NCI-H1436 treated with DMSO at 0.1 percent for 48 hours (cell line): ENCODE data around the gene MTURN.
"Not testable (repeated sequence)": the region's sequence is repeated elsewhere in the genome, so short reads cannot be mapped to it uniquely, and the experiment has no call there.

Experiments used
- DNase-seq: peaks from one replicate; lab custom pipeline; 2025; lab: John Stamatoyannopoulos, UW

MTURN gene

DNA sequence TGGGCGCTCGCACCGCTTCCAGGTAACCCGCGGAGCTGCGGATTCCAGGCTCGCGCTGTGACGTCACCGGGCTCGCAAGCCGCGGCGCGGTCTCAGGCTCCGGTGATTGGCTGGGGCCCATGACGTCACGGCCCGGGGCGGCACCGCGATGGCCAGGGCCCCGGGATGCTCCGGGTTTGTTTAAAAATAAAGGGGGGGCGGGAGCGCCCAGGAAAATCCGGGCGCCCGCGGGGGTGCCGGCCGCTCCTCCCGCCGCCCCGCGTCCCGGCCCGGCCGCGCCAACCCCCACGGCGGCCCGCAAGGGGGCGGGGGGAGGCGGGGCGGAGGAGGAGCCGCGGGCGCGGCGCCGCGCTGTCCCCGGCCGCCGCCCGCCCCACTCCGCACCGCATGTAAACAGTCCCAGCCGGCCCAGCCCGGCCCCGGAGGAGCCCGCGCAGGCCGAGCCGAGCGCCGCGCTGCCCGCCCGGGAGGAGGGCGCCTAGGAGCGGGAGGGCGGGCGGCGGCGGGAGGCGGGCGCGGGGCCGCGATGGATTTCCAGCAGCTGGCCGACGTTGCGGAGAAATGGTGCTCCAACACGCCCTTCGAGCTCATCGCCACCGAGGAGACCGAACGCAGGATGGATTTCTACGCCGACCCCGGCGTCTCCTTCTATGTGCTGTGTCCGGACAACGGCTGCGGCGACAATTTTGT, at the start of gene MTURN:
Gene MTURN (plus strand): TSS at position 376 of the 690 bp plus-strand sequence. CDS start 151 bp downstream, at position 527.
- DNase-seq, result peak; percentile 62

DNA sequence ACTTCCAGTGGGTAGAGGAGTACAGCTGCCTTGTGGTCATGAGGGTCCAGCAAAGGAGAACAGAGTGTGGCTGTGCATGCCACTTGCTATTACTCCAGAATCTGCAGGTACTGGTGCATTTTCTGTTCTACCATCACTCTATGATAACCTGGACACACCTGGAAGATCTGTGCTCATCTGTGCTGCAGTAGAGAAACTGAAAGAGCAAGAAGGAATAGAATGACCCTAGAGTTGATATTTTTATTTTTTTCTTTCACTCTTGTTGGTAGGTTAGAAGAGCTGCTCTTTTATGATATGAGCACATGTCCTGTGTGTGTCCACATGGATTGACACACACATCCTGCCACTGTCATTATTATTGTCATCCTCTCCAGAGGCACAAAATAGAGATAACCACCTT, 48.3 kb upstream of the MTURN start:
- DNase-seq, result no peak

DNA sequence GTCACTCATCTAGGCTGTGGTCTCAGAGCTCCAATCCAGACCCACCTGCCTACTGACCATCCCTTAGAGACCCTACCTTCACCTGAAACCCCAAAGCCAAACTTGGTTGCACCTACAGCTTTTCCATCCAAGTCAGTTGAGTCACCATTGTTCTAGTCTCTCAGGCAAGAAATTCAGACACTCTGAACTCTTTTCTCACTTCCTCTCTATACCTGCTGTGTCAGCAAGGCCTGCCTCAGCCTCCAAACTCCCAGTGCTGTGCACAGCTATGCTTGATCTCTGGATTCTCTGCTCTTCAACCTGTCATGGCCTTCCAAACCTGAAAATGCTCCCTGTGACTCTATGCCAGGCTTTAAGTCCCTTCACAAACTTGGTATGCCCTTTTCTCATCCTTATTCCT, 47.4 kb upstream of the MTURN start:
- DNase-seq, result no peak

DNA sequence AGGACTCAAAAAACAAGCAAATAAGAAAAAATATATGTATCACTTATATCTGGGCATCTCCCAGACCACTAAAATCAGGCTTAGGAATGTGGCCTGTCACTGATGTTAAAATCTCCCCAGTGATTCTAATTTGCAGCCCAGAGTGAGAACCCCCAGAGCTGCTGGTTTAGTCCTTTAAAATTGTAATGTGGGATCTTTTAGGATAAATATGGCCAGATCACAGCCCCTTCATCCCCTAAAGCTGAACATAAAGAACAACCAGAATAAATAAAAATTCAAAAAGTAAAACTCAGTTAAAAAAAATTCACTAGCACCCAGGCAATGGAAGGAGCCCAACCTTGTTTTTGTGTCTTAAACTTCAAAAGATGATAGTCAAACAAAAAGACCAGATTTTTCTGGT, 46.4 kb upstream of the MTURN start:
- no peak for DNase-seq

DNA sequence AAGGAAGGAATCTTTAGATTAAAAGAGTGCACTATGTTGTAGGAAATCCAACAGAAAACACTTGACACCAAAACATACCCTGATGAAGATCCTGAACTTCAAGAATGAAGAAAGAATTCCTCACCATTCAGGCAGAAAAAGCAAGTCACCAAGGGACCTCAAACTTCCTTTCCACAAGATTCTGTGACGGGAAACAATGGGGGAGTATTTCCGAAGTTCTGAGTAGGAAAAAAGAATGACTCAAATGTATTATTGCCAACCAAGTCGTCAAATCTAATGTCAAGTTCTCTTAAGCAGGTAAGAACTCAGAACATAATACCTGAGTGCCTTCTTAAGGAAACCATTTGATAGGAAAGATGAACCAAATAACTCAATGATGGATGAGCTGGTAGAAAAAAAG, 44.7 kb upstream of the MTURN start:
- DNase-seq, result no peak

DNA sequence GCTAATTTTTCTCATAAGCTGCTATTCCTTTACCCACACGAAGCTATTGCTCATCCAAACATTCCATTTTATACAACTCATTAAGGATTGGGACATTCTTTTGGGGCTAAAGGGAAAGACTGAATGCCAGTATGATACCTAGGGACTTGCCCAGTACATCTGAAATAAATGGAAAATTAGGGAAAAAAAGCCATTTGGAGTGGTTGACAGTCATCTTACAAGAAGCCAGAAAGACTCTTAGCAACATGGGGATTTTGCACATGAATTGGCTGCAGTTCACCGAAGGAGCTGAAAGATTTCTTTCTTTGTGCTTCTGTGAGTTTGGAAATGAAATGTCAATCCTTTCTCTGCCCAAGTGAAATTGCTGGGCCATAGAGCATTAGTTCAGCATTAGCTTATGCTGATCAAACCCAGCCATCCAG, 43.3 kb upstream of the MTURN start:
- DNase-seq, result no peak

DNA sequence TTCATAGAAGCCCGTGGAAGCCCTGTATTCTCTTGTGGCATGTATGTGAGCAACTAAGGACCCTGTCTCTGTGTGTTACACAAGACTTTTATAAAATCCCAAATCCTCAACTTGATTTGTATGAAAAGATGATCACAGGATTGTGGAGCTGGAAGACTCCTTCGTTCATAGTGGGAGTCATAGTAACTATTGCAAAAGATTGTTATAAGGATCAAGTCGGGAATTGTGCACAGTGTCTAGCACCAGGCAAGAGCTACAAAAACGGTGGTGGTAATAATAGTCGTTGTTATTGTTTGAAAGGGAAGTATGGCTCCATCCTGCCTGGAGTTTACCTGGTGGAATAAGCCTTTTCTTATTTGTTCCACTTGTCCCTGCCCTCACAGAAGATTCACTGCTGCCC, 42.8 kb upstream of the MTURN start:
- DNase-seq, result no peak

DNA sequence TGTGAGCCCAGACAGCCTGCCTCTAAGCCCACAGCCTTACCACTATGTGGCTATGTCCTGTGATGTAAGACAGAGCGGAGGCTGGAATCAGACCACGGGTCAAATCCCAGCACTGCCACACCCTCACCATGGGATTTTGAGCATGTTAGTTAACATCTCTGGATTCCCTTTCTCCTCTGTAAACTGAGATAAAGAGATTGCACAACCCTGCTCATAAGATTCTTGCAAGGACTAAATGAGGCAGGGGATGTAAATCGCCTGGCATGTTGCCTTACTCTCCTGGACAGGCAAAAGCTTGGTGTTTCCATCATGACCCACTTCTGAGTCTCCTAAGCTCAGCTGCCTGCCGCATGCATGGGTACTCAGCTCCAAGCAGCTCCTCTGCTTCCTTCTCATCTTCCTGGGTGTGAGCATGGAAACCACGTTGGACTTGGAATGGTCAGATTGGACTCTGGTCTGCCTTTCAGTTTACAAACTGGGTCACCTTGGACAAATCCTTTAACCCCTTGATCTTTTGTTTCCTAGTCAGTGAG, 41.3 kb upstream of the MTURN start:
- no peak for DNase-seq

DNA sequence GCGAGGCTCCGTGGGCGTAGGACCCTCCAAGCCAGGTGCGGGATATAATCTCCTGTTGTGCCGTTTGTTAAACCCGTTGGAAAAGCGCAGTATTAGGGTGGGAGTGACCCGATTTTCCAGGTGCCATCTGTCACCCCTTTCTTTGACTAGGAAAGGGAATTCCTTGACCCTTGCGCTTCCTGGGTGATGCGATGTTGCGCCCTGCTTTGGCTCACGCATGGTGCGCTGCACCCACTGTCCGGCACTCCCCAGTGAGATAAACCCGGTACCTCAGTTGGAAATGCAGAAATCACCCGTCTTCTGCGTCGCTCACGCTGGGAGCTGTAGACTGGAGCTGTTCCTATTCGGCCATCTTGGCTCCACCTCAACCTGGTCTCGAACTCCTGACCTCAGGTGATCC, 36.2 kb upstream of the MTURN start:
- not testable (repeated sequence) for DNase-seq

DNA sequence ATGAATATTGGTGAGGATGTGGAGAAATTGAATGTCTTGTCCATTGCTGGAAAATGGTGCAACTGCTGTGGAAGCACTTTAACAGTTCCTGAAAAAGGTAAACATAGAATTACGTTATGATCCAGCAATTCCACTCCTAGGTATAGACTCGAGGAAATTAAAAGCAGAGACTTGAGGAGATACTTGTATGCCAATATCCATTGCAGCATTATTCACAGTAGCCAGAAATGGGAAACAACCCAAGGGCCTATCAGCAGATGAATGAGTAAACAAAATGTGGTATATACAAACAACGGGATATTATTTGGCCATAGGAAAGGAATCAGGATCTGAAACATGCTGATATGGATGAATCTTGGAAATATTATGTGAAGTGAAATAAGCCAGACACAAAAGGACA, 32.5 kb upstream of the MTURN start:
- no peak for DNase-seq

DNA sequence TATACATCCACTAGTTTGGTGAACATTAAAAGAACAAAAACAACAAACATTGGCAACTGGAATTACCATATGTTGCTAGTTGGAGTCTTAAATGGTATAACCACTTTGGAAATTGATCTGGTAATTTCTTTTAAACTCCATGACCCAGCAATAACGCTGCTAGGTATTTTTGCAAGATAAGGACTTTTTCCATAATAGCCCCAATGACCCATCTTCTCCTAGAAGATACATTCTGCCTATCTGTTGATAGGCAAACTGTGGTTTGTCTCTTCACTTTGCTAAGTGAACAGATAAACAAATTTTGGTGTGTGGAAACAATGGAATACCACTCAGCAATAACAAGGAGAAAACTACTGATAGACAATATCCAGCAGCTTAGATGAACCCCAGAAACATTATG, 30.6 kb upstream of the MTURN start:
- DNase-seq, result no peak

DNA sequence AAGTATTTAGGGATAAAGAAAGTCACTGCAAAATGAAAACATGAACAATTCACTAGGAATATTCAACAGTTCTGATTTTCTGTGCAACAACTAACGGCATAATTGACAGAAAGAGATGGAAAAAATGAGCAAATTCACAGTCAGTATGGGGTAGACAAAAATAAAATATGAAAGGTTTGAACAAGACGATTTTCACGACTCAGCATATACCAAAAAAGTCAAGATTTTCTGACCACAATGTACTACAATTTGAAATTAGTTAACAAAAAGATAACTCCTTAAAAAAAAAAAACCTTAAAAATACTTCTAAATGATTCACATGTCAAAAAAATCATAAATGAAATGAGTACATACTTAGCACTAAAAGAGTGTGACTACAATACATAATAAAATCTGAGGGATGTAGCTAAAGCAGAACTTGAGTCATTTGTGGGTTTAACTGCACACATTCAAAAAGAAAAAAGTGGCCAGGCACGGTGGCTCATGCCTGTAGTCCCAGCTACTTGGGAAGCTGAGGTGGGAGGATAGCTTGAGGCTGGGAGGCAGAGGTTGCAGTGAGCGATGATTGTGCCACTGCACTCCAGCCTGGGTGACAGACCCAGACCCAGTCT, 22.6 kb upstream of the MTURN start:
- no peak for DNase-seq

DNA sequence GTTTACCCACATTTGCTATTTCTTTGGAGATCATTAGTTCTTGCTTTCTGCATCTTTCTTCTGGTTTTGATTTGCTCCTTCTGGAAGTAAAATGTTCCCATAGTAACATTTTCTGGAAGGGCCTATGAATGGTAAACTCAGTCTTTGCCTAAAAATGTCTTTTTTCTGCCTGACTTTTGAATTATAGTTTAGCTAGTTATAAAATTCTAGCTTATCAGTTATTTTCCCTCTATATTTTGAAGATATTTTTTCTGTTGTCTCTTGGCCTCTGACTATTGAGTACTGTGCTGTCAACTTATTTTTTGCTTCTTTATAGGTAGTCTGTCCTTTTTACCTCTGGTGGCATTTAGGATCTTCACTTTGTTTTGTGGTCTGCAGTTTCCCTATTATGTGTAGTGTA, 21.6 kb upstream of the MTURN start:
- DNase-seq, result no peak

DNA sequence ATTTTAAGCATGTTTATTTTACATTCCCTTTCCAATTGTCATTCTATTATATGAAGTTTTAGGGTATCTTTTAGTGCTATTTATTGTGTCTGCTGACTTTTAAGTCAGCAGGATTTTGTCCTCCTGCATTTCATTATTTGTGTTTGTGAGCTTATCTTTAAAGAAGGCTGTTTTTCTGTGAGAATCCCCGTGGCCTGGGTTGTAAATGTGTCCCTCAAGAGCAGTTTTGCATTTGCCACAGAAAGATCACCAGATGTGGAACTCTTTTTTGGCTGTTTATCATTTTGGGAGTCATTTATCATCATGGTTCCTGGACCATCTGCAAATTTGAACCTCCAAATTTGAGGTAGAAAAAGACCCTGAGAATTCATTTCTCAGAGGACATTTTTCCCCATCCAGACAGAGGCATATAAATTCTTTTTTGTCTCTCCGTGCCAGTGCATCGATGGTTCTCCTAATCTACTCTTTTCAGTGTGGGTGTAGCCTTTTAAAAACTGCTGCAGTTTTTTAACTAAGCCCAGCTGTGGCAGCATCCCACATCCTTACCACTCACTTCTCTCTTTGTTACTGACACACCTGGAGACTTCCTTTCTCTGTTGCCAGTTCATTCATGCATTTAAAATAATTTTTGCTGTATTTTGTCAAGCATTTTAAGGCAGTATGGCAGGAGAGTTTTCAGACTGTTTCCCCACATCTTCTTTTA, 20.1 kb upstream of the MTURN start:
- DNase-seq, result no peak

DNA sequence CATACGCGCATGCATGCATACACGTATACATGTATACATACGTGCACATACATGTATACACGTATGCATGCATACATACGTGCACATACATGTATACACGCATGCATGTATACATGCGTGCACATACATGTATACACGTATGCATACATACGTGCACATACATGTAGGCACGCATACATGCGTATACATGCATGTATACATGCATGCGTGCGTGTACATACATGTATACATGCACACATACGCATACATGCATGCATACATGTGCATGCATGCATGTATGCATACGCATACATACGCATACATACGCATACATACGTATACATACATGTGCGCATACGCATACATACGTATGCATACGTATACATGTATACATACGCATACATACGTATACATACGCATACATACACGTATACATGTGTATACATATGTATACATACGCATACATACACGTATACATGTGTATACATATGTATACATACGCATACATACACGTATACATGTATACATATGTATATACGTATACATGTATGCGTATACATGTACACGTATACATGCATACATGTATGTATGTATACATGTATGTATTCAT, 19.0 kb upstream of the MTURN start:
- DNase-seq, result no peak

DNA sequence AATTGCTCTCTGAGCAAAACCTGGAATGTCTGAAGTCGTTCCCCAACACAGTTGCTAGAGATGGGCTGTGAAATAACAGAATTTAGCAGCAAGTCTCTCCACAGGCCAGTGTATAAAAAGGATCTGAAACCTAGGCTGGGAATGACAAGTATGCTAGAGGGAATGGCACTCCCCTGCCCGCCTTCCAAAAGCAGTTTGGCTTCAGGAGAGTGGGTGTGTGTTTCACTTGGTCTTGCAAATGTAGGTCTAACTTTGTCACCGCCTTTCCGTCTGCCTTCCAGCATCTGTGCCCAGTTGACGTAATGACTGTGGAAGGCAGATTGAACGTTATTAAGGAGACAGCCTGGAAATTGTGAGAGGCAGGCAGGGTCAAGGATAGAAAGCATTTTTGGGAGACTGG, 18.0 kb upstream of the MTURN start:
- no peak for DNase-seq

DNA sequence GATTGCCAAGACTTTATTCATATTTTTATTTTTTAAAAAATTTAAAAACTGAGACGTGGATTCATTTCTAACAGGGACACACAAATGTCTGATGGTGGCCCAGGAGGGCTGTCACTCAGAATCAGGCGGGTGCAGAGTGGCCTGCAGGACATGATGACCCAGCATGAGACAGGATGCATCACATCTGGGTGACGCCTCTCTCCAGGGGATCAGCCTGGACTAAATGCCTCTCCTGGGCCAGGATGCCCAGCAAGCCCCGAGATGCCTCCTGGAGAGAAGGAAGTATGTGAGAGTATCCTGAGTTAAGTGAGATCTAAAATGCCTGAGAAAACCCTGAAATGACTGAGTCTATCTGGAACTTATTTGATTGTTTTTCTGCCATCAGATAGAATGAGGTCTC, 16.9 kb upstream of the MTURN start:
- DNase-seq, result no peak

DNA sequence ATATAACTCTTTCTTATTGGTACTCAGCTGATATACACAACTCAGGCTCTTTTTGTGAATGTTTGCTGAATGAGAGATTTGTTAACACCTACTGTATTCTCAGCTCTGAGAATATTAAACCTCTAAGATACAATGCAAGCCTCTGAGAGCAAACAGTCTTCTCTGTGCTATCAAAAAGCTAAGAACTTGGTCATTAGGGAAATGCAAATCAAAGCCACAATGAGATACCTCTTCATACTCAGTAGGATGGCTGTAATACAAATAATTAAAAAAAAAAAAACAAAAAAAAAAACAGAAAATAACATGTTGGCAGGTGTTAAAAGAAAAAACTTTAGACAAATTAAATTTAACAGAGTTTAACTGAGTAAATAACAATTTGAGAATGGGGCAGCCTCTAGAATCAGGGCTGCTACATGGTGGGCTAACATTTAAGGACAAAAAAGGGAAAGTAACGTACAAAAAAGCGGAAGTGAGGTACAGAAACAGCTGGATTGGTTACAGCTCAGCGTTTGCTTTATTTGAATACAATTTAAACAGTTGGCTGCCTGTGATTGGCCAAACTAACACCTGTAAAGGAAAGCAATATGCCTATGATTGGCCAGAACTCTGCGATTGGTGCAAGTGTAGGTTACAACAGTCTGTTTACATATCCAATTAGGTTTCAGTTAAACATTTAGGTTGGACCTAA, 14.8 kb upstream of the MTURN start:
- DNase-seq, result no peak

DNA sequence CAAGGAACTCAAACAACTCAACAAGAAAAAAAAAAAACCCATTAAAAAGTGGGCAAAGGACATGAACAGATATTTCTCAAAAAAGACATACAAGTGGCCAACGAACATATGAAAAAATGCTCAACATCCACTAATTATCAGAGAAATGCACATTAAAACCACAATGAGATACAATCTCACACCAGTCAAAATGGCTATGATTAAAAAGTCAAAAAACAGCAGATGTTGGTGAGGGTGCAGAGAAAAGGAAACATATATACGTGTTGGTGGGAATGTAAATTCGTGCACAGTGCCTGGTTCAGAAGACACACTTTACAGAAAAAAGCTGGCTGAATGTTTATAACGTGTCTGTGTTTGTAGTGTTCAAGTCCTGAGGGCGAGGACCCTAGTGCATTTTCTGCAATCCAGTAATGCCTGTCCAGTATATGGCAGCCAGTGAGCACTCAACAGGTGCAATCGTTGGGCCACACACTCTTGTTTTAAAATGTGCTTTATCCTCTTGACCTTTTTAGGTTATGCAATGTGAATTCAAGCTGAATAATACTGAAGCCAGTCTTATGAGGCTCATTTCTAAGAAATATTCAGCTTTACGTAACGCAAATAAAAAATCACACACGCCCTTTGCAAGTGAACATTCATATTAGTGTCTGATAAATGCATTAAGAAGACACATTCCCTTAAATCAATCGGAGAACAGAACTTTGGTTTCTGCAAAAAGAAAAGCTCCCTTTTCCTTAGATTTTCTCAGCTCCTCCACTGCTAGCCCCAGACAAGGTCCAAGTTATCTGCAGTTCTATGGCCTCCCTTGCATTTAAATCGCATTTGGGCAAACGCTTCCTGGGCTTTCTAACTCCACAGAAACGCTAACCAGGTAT, 813 bp upstream of the MTURN start:
- DNase-seq, result no peak

DNA sequence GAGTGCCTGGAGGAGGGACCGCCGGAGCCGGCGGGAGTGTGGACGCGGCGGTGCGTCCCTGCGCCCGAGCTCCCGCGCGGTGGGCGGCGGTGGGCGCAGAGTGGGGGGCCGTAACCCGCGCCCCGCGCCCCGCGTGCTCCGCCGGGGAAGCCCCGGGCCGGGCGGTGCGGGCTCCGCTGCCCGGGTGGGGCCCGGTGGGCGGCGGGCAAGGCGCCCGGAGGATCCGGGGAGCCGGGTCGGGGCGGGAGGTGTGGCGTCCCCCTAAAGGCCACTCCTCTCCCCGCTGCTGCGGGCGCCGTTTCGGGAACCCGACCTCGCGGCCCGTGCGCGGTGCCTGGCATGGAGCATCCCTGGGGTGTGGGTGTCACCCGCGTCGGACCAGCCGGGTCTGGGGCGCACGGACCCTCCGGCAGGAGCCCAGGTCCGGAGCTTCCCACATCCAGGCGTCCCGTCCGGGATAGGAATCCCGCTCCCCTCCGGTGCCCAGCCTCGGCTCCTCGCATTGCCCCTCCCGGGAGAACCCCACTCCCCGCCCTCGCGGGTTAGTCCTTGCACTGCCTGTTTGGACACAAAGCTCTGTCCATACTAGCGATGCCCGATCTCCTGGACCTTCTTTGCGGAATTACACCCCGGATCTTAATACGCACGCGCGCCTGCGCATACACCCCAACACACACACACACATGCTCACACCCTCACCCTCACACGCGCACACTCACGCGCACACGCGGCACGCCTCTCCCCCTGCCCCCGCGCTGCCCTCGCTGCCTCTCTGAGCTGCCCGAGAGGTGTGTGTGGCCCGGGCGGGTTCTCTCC, 723 bp downstream of the MTURN start:
- no peak for DNase-seq
